ENCODE measurements around the gene FGFRL1. TPM values are rescaled to one million over a fixed set of nuclear protein-coding genes. Genes with fewer than 3 reads are reported as not detected.

The FGFRL1 gene
- polyA plus RNA-seq, 1 donor (not counting 4 experiments of a cell fraction or from before 2014, with no cell fraction given), result 2.8 TPM

GRCh38 chr4:990746-991367 lies 20.6 kb upstream of the FGFRL1 start:
- TF ChIP-seq EZH2 (IDR thresholded peaks at IDR 0.05; ENCODE audit: low read length) (no peak), CTCF (optimal IDR thresholded peaks at IDR 0.05 in 1 of 3, IDR thresholded peaks at IDR 0.05 in 1 of 3, conservative IDR thresholded peaks at IDR 0.05 in 1 of 3; ENCODE audit: extremely low read depth in 1 of 3, insufficient read depth in 2 of 3, low read length in 3 of 3) (no peak)
- H3K27me3 ChIP-seq (ENCODE audit: control insufficient read depth, extremely low read depth, insufficient read depth, low read length), result peaks cover 1% of the 10 kb centered on the region
- FAIRE-seq, result no peak

GRCh38 chr4:991451-992296 lies 19.8 kb upstream of the FGFRL1 start:
- H4K20me1 ChIP-seq (ENCODE audit: control insufficient read depth, extremely low read depth, insufficient read depth, low read length), result no peaks in the 10 kb centered on the region
- DNase-seq (ENCODE audit: low read depth, low spot score) (no peak), FAIRE-seq (no peak)
- no peak overlapping the region for H3K9ac ChIP-seq (ENCODE audit: control insufficient read depth, extremely low read depth, insufficient read depth, low read length)
- peaks cover 9% of the 10 kb centered on the region for H3K27me3 ChIP-seq (ENCODE audit: control insufficient read depth, extremely low read depth, insufficient read depth, low read length)
- no peaks in the 10 kb centered on the region for H3K9me1 ChIP-seq (ENCODE audit: control insufficient read depth, extremely low read depth, insufficient read depth, low read length)
- TF ChIP-seq CTCF (optimal IDR thresholded peaks at IDR 0.05 in 1 of 3, IDR thresholded peaks at IDR 0.05 in 1 of 3, conservative IDR thresholded peaks at IDR 0.05 in 1 of 3; ENCODE audit: extremely low read depth in 1 of 3, insufficient read depth in 2 of 3, low read length in 3 of 3) (no peak), EZH2 (IDR thresholded peaks at IDR 0.05; ENCODE audit: low read length) (no peak)
- dilution Hi-C loops (cut with MboI; ENCODE audit: extremely low pct_ligation_motif_present, low sequenced_read_pairs), result no loop called here
- H3K9me3 ChIP-seq (ENCODE audit: control insufficient read depth, low read depth, low read length), result no peaks in the 10 kb centered on the region
- no peak overlapping the region for H3K27ac ChIP-seq (ENCODE audit: control insufficient read depth, insufficient read depth, low read length)
- H3K4me2 ChIP-seq (ENCODE audit: control insufficient read depth, extremely low read depth, insufficient read depth, low read depth, low read length), result no peak overlapping the region
- H3K4me1 ChIP-seq (ENCODE audit: control insufficient read depth, extremely low read depth, insufficient read depth, low read length), result peaks cover 6% of the 10 kb centered on the region
- H3K4me3 ChIP-seq (ENCODE audit: control insufficient read depth in 2 of 3, extremely low read depth in 1 of 3, insufficient read depth in 2 of 3, low read depth in 1 of 3, low read length in 3 of 3), result no peak overlapping the region
- H3K79me2 ChIP-seq (ENCODE audit: control insufficient read depth, insufficient read depth, low read length), result no peaks in the 10 kb centered on the region
- no peak overlapping the region for H2AFZ ChIP-seq (ENCODE audit: control insufficient read depth, low read length)
- no peaks in the 10 kb centered on the region for H3K36me3 ChIP-seq (ENCODE audit: control insufficient read depth in 2 of 2, extremely low read depth in 1 of 2, insufficient read depth in 2 of 2, low read length in 2 of 2)

More at GRCh38 chr4:990746-991367, 20.6 kb upstream of the FGFRL1 start:
- Histone ChIP-seq H3K4me2 (ENCODE audit: control insufficient read depth, extremely low read depth, insufficient read depth, low read depth, low read length) (no peak overlapping the region), H4K20me1 (ENCODE audit: control insufficient read depth, extremely low read depth, insufficient read depth, low read length) (no peaks in the 10 kb centered on the region), H3K9ac (ENCODE audit: control insufficient read depth, extremely low read depth, insufficient read depth, low read length) (no peak overlapping the region), H3K4me1 (ENCODE audit: control insufficient read depth, extremely low read depth, insufficient read depth, low read length) (peaks cover 6% of the 10 kb centered on the region), H3K9me3 (ENCODE audit: control insufficient read depth, low read depth, low read length) (no peaks in the 10 kb centered on the region), H3K27ac (ENCODE audit: control insufficient read depth, insufficient read depth, low read length) (no peak overlapping the region), H3K9me1 (ENCODE audit: control insufficient read depth, extremely low read depth, insufficient read depth, low read length) (no peaks in the 10 kb centered on the region), H3K36me3 (ENCODE audit: control insufficient read depth in 2 of 2, extremely low read depth in 1 of 2, insufficient read depth in 2 of 2, low read length in 2 of 2) (no peaks in the 10 kb centered on the region), H3K79me2 (ENCODE audit: control insufficient read depth, insufficient read depth, low read length) (no peaks in the 10 kb centered on the region), H3K4me3 (ENCODE audit: control insufficient read depth in 2 of 3, extremely low read depth in 1 of 3, insufficient read depth in 2 of 3, low read depth in 1 of 3, low read length in 3 of 3) (no peak overlapping the region), H2AFZ (ENCODE audit: control insufficient read depth, low read length) (no peak overlapping the region)
- no peak for DNase-seq (ENCODE audit: low read depth, low spot score)
- dilution Hi-C loops (cut with MboI; ENCODE audit: extremely low pct_ligation_motif_present, low sequenced_read_pairs), result no loop called here

Measured in keratinocyte (primary cell).